Activated CD4-positive, alpha-beta T cell treated with anti-CD3 and anti-CD28 coated beads, Interleukin-2, Interleukin-6, amounts not matched to agents 100 ng/mL and 50 ng/mL, durations not matched to agents 16 hours and 8 hours (primary cell): ENCODE results near the gene CABP2.
A peak's percentile ranks its signal among the peaks of the same experiment; 100 is the strongest.
"Not testable (repeated sequence)": the region's sequence is repeated elsewhere in the genome, so short reads cannot be mapped to it uniquely, and the experiment has no call there.

ENCODE experiments used
- DNase-seq: peaks from one replicate; pipeline ENCODE4 v3.0.0-alpha.2; 2020

CABP2 gene

GRCh38 chr11:67522844-67523555 is at the start of gene CABP2:
Gene CABP2 (minus strand): TSS chr11:67523446. CDS start chr11:67523326, 120 bp downstream.
- no peak for DNase-seq

- peak; percentile 49 for DNase-seq
Measured at GRCh38 chr11:67572747-67573419, 49.6 kb upstream of the CABP2 start.

DNA sequence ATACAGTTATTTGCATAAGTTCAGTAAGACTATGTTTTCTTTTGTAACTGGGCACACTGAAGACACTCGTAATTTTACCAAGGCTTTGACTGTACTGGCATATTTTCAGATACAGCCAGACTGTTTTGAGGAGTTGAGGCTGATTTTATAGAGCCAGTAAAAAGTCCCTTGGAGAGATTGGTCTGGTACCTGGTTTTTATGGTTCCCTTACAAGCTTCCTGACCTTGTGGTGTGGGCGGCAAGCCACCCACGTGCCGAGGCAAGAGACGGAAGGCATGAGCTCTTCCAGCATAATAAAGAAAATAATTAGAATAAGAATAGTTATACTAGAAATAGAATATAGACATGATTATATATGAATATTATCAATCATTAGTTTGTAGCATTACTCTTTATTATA is 49.1 kb upstream of the CABP2 start:
- DNase-seq: no peak

DNA sequence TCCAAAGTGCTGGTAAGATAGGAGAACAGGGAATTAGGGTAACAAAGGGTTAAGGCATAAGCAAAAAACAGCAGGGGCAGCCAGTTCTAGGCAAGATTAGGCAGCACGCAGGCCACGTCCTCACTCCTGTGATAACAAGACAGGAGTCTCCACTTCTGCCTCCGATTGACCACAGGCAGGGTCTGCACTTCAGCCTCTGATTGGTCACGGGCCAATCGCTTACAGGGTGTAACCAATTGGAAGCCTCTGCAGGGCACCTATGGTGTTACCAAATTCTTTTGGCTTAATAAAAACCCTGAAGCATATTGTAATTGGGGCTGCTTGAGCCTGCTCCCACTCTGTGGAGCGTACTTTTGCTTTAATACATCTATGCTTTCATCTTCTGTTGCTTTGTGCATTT is 48.2 kb upstream of the CABP2 start:
- DNase-seq: no peak

DNA sequence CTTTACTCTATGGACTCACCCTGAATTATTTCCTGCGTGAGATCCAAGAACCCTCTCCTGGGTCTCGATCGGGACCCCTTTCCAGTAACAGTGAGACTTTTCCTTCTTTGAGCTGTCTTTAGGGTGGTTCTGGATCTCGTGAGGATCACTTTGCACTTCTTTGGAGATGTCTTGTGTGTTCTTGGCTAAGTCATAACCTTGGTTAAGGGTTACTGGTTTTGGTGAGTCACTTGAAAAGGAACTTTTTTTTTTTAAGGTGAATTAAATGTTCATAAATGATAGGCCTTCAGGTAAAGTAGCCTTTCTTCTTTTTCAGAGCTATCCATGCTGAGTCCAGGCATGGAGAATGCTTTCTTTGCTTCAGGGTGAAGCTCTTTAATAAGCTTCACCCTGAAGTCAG is 41.0 kb upstream of the CABP2 start:
- DNase-seq: no peak

- not testable (repeated sequence) for DNase-seq
Measured at GRCh38 chr11:67563705-67564114, 40.5 kb upstream of the CABP2 start.

DNA sequence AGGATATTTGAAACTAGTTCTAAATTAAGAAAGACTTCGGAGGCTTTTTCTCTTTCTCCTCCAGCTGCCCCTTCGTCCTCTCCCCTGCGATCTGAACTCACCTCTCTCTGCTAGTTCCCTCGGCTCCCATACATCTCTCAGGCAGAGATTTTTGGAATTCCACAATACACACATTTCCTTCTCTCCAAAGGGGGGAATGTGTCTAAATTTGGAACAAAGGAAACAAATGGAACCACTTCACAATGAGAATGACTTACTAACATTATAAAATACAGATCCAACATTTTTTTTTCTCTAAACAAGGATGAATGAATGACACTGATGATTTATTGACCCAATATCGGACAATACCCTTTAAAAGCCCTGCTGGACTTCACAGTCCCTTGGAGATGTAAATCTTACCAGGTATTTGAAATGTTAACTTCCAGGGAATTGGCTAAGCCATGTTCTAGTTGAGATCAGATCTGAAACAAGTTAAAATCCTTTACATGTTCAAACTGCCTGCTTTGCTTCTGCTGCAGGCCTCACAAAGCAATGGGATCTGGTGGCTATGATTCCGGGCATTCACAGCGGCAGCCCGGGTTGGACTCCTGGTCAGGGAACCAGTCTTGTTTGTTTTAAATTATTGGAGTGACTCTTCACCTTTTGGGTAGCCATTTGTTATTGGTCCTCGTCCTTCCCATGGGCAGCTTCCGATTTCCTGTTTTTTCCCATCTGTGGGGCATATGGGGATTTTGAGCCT is 39.9 kb upstream of the CABP2 start:
- DNase-seq: no peak

DNA sequence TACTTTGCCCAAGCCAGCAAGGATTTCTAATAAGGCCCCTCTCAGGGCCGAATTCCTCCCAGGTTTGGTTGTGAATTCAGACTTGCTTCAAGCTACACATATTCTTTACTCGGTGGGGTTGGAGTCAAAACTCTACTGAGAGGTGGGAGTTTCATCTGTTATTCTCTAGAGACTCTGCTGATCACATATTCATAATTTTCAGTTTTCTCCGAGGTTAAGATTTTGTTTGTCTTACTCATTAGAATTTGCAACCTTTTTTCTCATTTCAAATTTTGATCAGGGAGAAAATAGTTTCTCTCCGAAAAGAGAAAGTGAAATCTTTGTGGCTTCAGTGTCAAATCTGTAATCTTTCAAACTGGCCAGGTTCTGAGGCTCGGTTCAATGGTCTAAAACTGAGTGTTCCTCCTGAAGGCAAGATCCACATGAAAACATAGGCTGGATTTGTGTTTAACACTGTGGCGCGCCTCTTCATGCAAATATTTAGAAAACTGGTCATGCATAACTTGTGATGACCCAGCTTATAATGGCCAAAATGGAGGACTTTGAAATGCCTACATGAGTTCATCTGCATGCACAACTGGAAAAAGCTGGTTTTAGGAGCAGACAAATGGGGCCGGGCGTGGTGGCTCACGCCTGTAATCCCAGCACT is 38.8 kb upstream of the CABP2 start:
- peak; percentile 63 for DNase-seq

GRCh38 chr11:67558084-67558772 is 35.0 kb upstream of the CABP2 start:
- no peak for DNase-seq

DNA sequence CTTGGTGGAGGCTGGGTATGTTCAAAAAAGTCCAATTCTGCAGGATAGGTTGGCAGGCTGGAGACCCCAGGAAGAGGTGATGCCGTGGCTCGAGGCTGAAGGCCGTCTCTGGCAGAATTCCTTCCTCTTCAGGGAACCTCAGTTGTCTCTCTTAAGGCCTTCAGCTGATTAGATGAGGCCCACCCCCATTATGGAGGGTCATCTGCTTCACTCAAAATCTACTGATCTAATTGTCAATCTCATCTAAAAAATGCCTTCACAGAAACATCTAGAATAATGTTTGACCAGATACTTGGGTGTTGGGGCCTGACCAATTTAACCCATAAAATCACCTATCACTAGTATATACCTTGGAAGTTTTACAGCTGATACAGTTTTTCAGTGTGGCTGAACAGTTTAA is 33.0 kb upstream of the CABP2 start:
- DNase-seq: no peak

DNA sequence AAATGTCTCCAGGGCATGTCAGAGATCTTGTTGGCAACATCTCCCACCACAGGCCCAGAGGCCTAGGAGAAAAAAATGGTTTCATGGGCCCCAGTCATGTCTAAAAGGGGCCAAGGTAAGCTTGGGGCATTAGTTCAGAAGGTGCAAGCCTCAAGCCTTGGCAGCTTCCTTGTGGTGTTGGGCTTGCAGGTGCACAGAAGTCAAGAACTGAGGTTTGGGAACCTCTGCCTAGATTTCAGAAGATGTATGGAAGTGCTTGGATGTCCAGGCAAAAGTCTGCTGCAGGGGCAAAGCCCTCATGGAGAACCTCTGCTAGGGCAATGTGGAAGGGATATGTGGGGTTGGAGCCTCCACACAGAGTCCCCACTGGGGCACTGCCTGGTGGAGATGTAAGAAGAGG is 28.5 kb upstream of the CABP2 start:
- DNase-seq: not testable (repeated sequence)

DNA sequence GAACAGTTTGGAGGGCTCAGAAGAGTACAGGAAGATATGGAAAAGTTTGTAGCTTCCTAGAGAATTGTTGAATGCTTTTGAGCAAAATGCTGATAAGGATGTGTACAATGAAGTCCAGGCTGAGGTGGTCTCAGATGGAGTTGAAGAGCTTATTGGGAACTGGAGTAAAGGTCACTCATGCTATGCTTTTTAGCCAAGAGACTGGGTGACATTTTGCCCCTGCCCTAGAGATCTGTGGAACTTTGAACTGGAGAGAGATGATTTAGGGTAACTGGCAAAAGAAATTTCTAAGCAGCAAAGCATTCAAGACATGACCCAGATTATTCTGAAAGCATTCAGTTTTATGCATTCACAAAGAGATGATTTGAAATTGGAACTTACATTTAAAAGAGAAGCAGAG is 27.9 kb upstream of the CABP2 start:
- no peak for DNase-seq

- DNase-seq: no peak
Measured at GRCh38 chr11:67548555-67549110, 25.4 kb upstream of the CABP2 start.

DNA sequence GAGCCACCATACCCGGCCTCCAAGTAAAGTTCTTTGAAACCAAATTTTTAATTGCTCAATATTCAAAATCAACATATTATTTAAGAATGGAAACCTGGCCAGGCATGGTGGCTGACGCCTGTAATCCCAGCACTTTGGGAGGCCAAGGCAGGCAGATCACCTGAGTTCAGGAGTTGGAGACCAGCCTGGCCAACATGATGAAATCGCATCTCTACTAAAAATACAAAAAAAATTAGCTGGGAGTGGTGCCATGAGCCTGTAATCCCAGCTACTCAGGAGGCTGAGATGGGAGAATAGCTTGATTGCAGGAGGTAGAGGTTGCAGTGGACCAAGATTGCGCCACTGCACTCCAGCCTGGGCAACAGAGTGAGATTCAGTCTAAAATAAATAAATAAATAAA is 24.9 kb upstream of the CABP2 start:
- DNase-seq: not testable (repeated sequence)

DNA sequence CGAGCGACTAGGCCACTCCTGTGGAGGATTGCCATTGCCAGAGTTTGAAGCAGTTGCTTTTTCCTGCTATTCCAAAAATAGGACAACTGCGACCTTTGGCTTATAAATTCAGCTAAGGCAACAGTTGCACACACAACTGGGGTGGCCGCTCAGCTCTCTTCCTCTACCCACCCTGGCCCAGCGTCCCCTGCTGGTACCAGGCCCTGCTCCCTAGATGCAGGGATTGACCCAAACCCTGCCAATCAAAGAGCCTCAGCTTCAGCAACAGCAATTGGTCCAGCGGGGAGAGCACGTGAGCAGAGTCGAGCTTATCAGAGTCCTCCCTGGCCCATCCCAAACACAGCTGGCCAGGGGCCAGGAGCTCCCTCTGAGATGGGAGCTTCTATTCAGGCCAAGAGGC is 22.0 kb upstream of the CABP2 start:
- DNase-seq: no peak

DNA sequence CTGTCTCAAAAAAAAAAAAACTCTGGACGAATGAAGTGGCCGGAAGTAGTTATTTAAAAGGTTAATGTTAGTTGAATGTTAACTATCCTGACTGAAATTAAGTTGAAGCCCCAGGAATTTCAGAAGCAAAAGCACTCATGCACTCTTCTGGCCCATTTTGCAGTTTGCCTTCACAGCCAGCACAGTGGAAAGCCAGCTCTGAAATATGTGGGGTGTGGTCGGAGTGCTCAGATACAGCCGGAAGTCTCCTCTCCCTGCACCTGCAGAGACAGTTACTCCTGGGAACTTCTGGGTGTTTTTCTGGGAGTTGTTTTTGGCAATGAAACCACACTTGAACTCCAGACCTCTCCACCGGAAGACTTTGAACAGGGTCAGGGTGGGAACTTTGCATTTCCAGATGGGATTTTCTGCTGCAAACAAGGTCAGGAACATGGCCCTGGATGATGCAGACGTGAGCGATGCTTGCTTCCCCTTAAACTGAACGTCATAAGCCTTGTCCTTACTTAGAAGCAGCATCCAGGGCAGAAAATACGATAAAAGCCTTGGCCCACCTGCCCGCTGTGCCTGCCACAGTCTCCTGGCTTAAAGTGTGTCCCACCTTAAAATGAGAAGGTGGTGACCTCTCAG is 21.5 kb upstream of the CABP2 start:
- DNase-seq: no peak

GRCh38 chr11:67543585-67543984 is 20.3 kb upstream of the CABP2 start:
- no peak for DNase-seq

DNA sequence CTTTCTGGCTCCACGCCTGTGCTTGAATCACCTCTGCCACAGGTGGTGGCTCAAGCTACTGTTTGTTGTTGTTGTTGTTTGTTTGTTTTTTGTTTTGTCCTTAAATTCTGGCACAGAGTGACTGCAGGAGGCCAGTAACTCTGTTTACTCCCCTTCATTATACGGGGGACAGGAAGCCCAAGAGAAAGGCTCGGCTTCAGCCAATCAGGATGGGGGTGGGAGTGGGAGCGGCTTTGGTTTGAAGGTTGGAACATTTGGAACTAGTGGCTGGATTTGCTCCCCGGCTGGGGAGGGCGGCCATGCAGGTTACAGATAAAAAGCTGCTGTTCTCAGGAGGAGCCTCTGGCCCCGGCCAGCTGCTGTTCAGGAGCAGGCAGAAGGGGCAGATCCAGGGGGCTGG is 19.7 kb upstream of the CABP2 start:
- DNase-seq: no peak

DNA sequence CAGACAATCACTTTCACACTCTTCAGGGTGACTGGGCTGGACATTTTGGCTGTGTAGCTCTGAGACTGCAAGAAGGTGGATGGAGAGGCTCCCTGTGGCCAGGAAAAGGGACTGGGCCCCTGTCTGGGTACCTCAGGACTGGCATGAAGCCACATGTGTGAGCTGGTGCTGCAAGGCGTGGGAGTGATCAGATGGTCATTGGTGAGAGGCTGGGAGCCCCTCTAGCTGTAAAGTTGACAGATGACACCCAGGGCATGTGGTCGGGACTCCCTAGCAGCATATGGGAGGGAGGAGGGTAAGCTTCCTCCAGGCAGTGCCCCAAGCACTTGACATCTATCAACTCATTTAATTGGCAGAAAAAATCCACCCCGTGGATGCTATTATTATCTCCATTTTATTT is 18.9 kb upstream of the CABP2 start:
- no peak for DNase-seq

- no peak for DNase-seq
Measured at GRCh38 chr11:67541198-67541597, 18.0 kb upstream of the CABP2 start.

DNA sequence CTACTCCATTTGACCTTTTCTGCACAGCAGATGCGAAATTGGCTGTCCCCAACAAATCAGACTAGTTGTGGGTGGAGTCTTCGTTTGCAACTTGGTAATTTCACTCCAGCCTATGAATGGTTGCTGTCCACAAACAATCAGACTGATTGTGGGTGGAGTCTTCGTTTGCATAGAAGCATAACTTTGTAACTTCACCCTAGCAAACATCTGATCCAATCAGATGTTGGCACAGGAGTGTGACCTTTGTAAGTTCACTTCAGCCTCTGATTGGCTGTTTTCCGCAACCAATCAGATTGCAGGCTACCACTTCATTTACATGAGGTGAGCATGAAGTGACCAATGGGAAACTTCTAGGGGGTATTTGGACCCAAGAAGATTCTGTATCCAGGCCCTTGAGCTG is 16.3 kb upstream of the CABP2 start:
- DNase-seq: no peak
